Lung (tissue), 12 donors: ENCODE measurements around the gene ZBTB11. TPM values are rescaled to one million over a fixed set of nuclear protein-coding genes. Genes with fewer than 3 reads are reported as not detected.
A peak's percentile ranks its signal among the peaks of the same experiment; 100 is the strongest.

ENCODE experiments used
- ATAC-seq: fragments of 200-7000 bp; cut with Tn5 transposase; one replicate; pipeline ENCODE4 v1.9.1; 2020; ENCODE audit warnings: moderate number of reproducible peaks; ENCODE audit not compliant: insufficient read depth, low FRiP score
- DNase-seq, 3 donors: peaks; one replicate each; pipeline ENCODE4 v3.0.0-alpha.2; 2013 to 2017
- H3K27ac ChIP-seq, 2 donors: one replicate each; pipeline ENCODE4 v1.5.1; 2013; ENCODE audit warnings: mild to moderate bottlenecking in 2 of 2, moderate library complexity in 2 of 2, control low read depth in 1 of 2, inconsistent platforms in 1 of 2, low read depth in 1 of 2, low read length in 1 of 2
- H3K27me3 ChIP-seq, 3 donors: one replicate each; pipeline ENCODE4 v1.5.1; 2013; ENCODE audit warnings: low read length in 2 of 3; ENCODE audit not compliant: control insufficient read depth in 3 of 3, insufficient read depth in 3 of 3
- H3K36me3 ChIP-seq, 4 donors: one replicate each; pipeline ENCODE4 v1.5.1; 2013; ENCODE audit warnings: low read length in 4 of 4, mild to moderate bottlenecking in 1 of 4, moderate library complexity in 1 of 4; ENCODE audit not compliant: control insufficient read depth in 4 of 4, insufficient read depth in 4 of 4
- H3K4me1 ChIP-seq, 5 donors: one replicate each; pipeline ENCODE4 v1.5.1; 2013; ENCODE audit warnings: low read length in 5 of 5, mild to moderate bottlenecking in 2 of 5, moderate library complexity in 1 of 5; ENCODE audit not compliant: control insufficient read depth in 5 of 5, insufficient read depth in 5 of 5
- H3K4me3 ChIP-seq: one replicate; pipeline ENCODE4 v1.5.1; 2013; ENCODE audit warnings: mild to moderate bottlenecking, control low read depth, moderate library complexity
- H3K9ac ChIP-seq, 2 donors: one replicate each; pipeline ENCODE4 v1.5.1; 2013; ENCODE audit warnings: low read length in 2 of 2, control low read depth in 1 of 2; ENCODE audit not compliant: insufficient read depth in 1 of 2
- H3K9me3 ChIP-seq, 4 donors: one replicate each; pipeline ENCODE4 v1.5.1; 2013; ENCODE audit warnings: low read length in 3 of 4, mild to moderate bottlenecking in 1 of 4, moderate library complexity in 1 of 4; ENCODE audit not compliant: control insufficient read depth in 4 of 4, insufficient read depth in 3 of 4
- WGBS, 2 donors: extraction: QIAGEN DNeasy Blood & Tissue Kit; methylation state at CpG; one replicate each; pipeline ENCODE4 v1.1.7; 2013; 5-methylcytosine and 5-hydroxymethylcytosine counted together
- polyA plus RNA-seq, 2 donors: library from polyadenylated mRNA; stranded (reverse); fragments of 200-250 nt; gene quantifications; one replicate each; pipeline ENCODE4 v1.2.1, GENCODE V29; 2013
- total RNA-seq, 2 donors: library from RNA; depleted of rRNA in 1 of 2; stranded (reverse); fragments of >200 nt in 1 of 2; gene quantifications; one replicate each; pipeline ENCODE4 v1.2.1, GENCODE V29; 2014 to 2021
- TF ChIP-seq, protein P1 (sequence below): IDR thresholded peaks from 2 replicates; pipeline ENCODE4 v1.5.1; 2012; ENCODE audit warnings: mild to moderate bottlenecking; ENCODE audit errors: control extremely low read depth, extremely low read depth
- donor health status: control.
- donor health status: control.
- donor health status: Bipolar disorder and iron deficiency.
- donor health status: healthy.
- donor health status: DM: yes; HTN: yes; CAD: no.

ZBTB11 gene
- total and polyA plus RNA-seq, 4 donors: 7.5 to 42.5 (median 11.8) TPM

DNA sequence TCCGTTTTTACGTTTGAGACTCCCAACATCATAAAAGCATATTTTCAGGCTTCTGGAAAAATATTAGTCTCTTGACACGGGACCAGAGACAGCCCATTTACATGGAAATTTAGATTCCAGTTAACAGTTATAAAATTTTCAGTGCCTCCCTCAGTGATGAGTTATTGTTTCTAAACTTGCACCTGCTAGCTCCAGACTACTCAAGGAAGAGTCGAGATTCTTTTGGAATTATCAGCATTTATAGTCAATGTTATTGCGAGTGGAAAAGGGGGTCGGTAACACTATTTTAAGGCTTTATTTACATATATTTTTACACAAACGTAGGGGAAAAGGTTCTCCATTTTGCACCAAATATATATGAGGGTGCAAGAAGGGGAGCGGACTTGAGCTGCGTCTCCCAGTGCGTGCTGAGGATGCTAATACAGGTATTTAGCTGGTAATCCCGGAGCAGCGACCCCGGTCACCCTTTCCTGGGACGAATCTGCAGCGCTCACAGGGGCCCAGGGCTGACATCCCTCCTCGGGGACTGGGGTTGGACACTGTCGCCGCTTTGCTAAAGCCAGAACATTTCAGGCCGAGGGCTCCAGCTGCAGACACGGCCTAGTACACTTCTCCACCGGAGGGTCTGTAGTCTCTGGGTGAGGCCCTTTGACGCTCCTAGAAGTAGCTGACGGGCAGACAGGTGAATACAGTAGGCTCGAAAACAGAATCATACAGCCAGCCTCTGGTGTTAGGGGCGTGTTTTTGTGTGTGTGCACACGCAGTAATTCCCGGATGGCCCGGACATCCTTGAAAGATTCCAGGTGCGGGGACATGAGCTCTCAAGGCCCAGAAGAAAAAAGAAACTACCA lies 729 bp upstream of the ZBTB11 start:
- no peak for ATAC-seq
- no peak for DNase-seq
- H3K27ac ChIP-seq: peak overlapping the region in 1 of 2 donors; percentile 76

GRCh38 chr3:101676216-101676764 lies 642 bp downstream of the ZBTB11 start:
- peaks cover 0 to 19% (median 6%) of the 10 kb centered on the region in 5 donors for H3K4me1 ChIP-seq
- peaks cover 5 to 28% (median 11%) of the 10 kb centered on the region in 4 donors for H3K36me3 ChIP-seq
- peak overlapping the region; percentile 94 to 99 for H3K27ac ChIP-seq
- ATAC-seq (peak; percentile 95), DNase-seq (peak; percentile 97 to 99 (median 98))
- 0% methylated on average over 51 to 57 of the region's 57 CpGs for WGBS, 2 donors
- no peaks in the 10 kb centered on the region for H3K9me3 ChIP-seq
- peak overlapping the region; percentile 88 to 89 for H3K9ac ChIP-seq
- H3K27me3 ChIP-seq: no peaks in the 10 kb centered on the region
- TF ChIP-seq, protein P1, sequence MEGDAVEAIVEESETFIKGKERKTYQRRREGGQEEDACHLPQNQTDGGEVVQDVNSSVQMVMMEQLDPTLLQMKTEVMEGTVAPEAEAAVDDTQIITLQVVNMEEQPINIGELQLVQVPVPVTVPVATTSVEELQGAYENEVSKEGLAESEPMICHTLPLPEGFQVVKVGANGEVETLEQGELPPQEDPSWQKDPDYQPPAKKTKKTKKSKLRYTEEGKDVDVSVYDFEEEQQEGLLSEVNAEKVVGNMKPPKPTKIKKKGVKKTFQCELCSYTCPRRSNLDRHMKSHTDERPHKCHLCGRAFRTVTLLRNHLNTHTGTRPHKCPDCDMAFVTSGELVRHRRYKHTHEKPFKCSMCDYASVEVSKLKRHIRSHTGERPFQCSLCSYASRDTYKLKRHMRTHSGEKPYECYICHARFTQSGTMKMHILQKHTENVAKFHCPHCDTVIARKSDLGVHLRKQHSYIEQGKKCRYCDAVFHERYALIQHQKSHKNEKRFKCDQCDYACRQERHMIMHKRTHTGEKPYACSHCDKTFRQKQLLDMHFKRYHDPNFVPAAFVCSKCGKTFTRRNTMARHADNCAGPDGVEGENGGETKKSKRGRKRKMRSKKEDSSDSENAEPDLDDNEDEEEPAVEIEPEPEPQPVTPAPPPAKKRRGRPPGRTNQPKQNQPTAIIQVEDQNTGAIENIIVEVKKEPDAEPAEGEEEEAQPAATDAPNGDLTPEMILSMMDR: no peak
- H3K4me3 ChIP-seq: peak overlapping the region; percentile 94

More for the DNA sequence above, 729 bp upstream of the ZBTB11 start:
- Histone ChIP-seq H3K36me3 (peaks cover 14 to 34% (median 23%) of the 10 kb centered on the region in 4 donors), H3K9me3 (no peaks in the 10 kb centered on the region), H3K27me3 (no peaks in the 10 kb centered on the region), H3K4me1 (peaks cover 0 to 19% (median 6%) of the 10 kb centered on the region in 5 donors), H3K4me3 (no peak overlapping the region), H3K9ac (peak overlapping the region in 1 of 2 donors; percentile 63)
- TF ChIP-seq, protein P1: no peak
- WGBS, 2 donors: 58 to 64% methylated on average over 29 of the region's 29 CpGs

DNA sequence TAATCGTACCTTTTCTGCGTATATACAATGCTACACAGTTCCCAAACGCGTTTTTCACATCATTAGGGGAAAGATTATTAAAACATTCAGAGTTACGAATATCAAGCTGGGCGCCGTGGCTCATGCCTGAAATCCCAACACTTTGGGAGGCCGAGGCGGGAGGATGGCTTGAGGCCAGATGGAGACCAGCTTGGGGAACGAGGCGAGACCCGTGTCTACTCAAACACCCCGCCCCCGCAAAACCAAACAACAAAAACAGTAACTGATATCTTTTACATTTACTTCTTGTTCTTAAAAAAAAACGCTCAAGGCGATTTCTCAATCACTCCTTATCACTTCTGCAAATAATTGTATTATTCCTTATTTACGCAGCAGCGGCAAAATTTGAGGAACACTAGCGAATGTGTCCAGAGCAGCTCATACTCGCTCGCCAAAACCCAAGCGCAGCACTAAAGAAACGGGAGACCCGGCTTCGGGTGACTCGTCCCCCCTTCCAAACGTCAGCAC lies 1.2 kb downstream of the ZBTB11 start:
- peak overlapping the region; percentile 94 for H3K4me3 ChIP-seq
- peak overlapping the region; percentile 34 to 88 for H3K9ac ChIP-seq
- 9 to 10% methylated on average over 27 of the region's 27 CpGs for WGBS, 2 donors
- H3K27me3 ChIP-seq: no peaks in the 10 kb centered on the region
- ATAC-seq (no peak), DNase-seq (peak in 1 of 3 donors; percentile 64)
- H3K4me1 ChIP-seq: peaks cover 0 to 19% (median 6%) of the 10 kb centered on the region in 5 donors
- TF ChIP-seq, protein P1: no peak
- no peaks in the 10 kb centered on the region for H3K9me3 ChIP-seq
- H3K27ac ChIP-seq: peak overlapping the region; percentile 94 to 99
- peaks cover 7 to 28% (median 10%) of the 10 kb centered on the region in 4 donors for H3K36me3 ChIP-seq
